ENCODE data around the gene RAP1B. TPM values are rescaled to one million over a fixed set of nuclear protein-coding genes. Genes with fewer than 3 reads are reported as not detected.

RAP1B gene
- total and polyA plus RNA-seq, 2 donors (not counting 3 experiments of a cell fraction or from before 2014, with no cell fraction given) = 147 to 174 TPM

DNA sequence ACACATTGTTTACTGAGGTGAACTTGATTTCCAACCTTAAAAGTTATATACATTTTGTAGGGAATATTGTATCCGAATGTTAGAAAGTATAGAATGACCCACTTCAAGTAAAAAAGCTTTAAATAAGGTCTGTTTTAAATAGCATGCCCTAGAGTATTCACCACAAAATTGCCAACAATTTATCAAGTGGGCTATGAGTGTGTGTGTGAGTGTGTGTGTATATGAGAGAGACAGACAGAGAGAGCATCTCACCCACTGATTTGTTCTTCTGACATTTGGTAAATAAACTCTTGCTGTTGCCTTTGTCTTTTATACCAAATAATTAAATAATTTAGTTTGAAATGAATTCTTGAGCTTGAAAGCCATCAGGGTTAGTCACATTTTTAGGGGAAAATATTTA is 29.8 kb upstream of the RAP1B start:
- CTCF ChIA-PET = no interaction called here

More for the DNA sequence above, 29.8 kb upstream of the RAP1B start:
- Histone ChIP-seq H3K79me2 (ENCODE audit: control insufficient read depth, insufficient read depth, low read length) (no peaks in the 10 kb centered on the region), H3K27ac (ENCODE audit: insufficient read depth, low read depth, low read length) (no peak overlapping the region), H4K20me1 (replicated peaks; ENCODE audit: control insufficient read depth, extremely low read depth, insufficient read depth, low read length) (no peaks in the 10 kb centered on the region), H3K4me1 (ENCODE audit: control insufficient read depth, extremely low read depth, insufficient read depth, low read length) (no peaks in the 10 kb centered on the region), H3K27me3 (ENCODE audit: control insufficient read depth in 2 of 2, insufficient read depth in 2 of 2, low read length in 2 of 2) (no peaks in the 10 kb centered on the region), H3K9me1 (replicated peaks; ENCODE audit: control insufficient read depth, extremely low read depth, insufficient read depth, low read length) (no peaks in the 10 kb centered on the region), H3K36me3 (ENCODE audit: control insufficient read depth in 2 of 2, extremely low read depth in 1 of 2, insufficient read depth in 2 of 2, low read length in 2 of 2) (no peaks in the 10 kb centered on the region), H3K9ac (replicated peaks; ENCODE audit: extremely low read depth, insufficient read depth, low read length) (no peak overlapping the region), H2AFZ (ENCODE audit: low read depth, low read length) (no peak overlapping the region), H3K4me2 (ENCODE audit: insufficient read depth, low read length) (no peak overlapping the region), H3K9me3 (replicated peaks; ENCODE audit: control insufficient read depth, insufficient read depth, low read length) (no peaks in the 10 kb centered on the region), H3K4me3 (replicated peaks in 1 of 3; ENCODE audit: insufficient read depth in 1 of 3, low read depth in 1 of 3, low read length in 3 of 3) (no peak overlapping the region)
- TF ChIP-seq, protein P1, sequence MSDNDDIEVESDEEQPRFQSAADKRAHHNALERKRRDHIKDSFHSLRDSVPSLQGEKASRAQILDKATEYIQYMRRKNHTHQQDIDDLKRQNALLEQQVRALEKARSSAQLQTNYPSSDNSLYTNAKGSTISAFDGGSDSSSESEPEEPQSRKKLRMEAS (IDR thresholded peaks at IDR 0.05; ENCODE audit: insufficient read depth, insufficient read length) = no peak
- TF ChIP-seq MYC (IDR thresholded peaks at IDR 0.05; ENCODE audit: low read depth, low read length) (no peak), GATA2 (IDR thresholded peaks at IDR 0.05; ENCODE audit: insufficient read depth, insufficient read length, low read depth, low read length) (no peak), POLR2AphosphoS5 (IDR thresholded peaks at IDR 0.05; ENCODE audit: insufficient read depth, low read depth, low read length) (no peak), JUN (IDR thresholded peaks at IDR 0.05; ENCODE audit: borderline replicate concordance, insufficient read depth, insufficient read length, low read depth) (no peak), FOS (IDR thresholded peaks at IDR 0.05; ENCODE audit: borderline replicate concordance, insufficient read depth, low read length) (no peak), POLR2A (IDR thresholded peaks at IDR 0.05; ENCODE audit: low read depth, low read length) (no peak), EZH2 (IDR thresholded peaks at IDR 0.05; ENCODE audit: borderline replicate concordance, low read depth, low read length, severe bottlenecking) (no peak)
- TF ChIP-seq, protein P2, sequence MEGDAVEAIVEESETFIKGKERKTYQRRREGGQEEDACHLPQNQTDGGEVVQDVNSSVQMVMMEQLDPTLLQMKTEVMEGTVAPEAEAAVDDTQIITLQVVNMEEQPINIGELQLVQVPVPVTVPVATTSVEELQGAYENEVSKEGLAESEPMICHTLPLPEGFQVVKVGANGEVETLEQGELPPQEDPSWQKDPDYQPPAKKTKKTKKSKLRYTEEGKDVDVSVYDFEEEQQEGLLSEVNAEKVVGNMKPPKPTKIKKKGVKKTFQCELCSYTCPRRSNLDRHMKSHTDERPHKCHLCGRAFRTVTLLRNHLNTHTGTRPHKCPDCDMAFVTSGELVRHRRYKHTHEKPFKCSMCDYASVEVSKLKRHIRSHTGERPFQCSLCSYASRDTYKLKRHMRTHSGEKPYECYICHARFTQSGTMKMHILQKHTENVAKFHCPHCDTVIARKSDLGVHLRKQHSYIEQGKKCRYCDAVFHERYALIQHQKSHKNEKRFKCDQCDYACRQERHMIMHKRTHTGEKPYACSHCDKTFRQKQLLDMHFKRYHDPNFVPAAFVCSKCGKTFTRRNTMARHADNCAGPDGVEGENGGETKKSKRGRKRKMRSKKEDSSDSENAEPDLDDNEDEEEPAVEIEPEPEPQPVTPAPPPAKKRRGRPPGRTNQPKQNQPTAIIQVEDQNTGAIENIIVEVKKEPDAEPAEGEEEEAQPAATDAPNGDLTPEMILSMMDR (IDR thresholded peaks at IDR 0.05; ENCODE audit: extremely low read depth in 1 of 2, insufficient read depth in 1 of 2, low read depth in 1 of 2, low read length in 2 of 2) = no peak
- dilution Hi-C loops (cut with MboI; ENCODE audit: extremely low pct_ligation_motif_present, low sequenced_read_pairs) = no loop called here
- BruUV-seq (replicated peaks) = no TSS peak
- DNase-seq (ENCODE audit: low read depth, low spot score) (no peak), FAIRE-seq (peak; percentile 43)
- POLR2A ChIA-PET = interaction anchor here (0.7 kb wide), 1 partner anchor 249 kb away, joined by 5 read pairs; the partner anchor contains the start of gene MDM1
- intact Hi-C loops (cut with micrococcal nuclease) = no loop called here
